ENCODE results near the gene HLX.

- TF ChIP-seq CTCF (IDR thresholded peaks at IDR 0.05; ENCODE audit: low read length) (no peak), EZH2 (optimal IDR thresholded peaks at IDR 0.05; ENCODE audit: low read depth, low read length) (no peak)
Observed at GRCh38 chr1:220873087-220873486, 6.2 kb upstream of the HLX start.

Data from MM.1S (cell line).